Endometrium (tissue), 2 donors: ENCODE measurements around the gene DGCR6.
"Not testable (repeated sequence)": the region's sequence is repeated elsewhere in the genome, so short reads cannot be mapped to it uniquely, and the experiment has no call there.

Experiments
- FAIRE-seq: peaks from 2 replicates; lab custom pipeline; 2012; peaks lifted over from hg19 to GRCh38; lab: Jason Lieb, UNC
- donor health status: control.
- donor health status: control.

Gene DGCR6

DNA sequence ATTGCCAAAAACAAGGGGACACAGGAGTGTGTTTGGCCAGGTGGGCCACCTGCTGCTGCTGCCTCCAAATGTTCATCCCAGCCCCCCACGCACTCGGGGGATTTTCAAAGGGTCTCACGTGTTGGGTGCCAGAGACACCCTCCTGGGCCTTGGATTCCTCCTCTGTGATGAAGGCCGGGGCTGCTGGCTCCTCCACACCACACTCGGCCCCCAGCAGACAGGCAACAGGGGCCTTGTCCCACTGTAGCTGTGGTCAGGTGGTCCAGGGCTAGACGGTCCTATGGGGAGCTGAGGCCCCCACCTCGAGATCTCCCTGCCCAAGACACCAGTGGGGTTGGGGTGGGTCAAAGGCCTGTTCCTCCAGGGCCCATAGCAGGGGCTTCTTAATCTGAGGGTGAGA lies 55.1 kb downstream of the DGCR6 start:
- FAIRE-seq = not testable (repeated sequence)
